ENCODE measurements around the gene NDEL1. TPM values are rescaled to one million over a fixed set of nuclear protein-coding genes. Genes with fewer than 3 reads are reported as not detected.

NDEL1 gene
- total RNA-seq, 1 experiment from 2014 or later: 34.7 TPM

GRCh38 chr17:8488901-8489300 lies 53.2 kb downstream of the NDEL1 start:
- CTCF ChIA-PET: interaction anchor here (1.5 kb wide), 1 partner anchor 297 kb away, joined by 3 read pairs; no protein-coding TSS in a partner anchor
- H3K27me3 Mint-ChIP-seq (ENCODE audit: low read depth): no peaks in the 10 kb centered on the region
- ATAC-seq: no peak; the same call in 1 of the 2 replicates

More at GRCh38 chr17:8488901-8489300, 53.2 kb downstream of the NDEL1 start:
- H3K4me1 Mint-ChIP-seq: no peaks in the 10 kb centered on the region
- DNase-seq (ENCODE audit: low spot score): no peak
- H3K27ac Mint-ChIP-seq: no peak overlapping the region
- H3K9me3 Mint-ChIP-seq: peaks cover 6% of the 10 kb centered on the region; the same call in 1 of the 2 replicates
- POLR2A ChIA-PET: no interaction called here
- H3K4me3 Mint-ChIP-seq: no peak overlapping the region
- TF ChIP-seq USF1 (CRISPR knock-in tag; IDR thresholded peaks at IDR 0.05) (no peak), PREB (CRISPR knock-in tag; IDR thresholded peaks at IDR 0.05; ENCODE audit: borderline replicate concordance) (no peak), ZNF425 (CRISPR knock-in tag; conservative IDR thresholded peaks at IDR 0.05) (no peak), HMGXB4 (CRISPR knock-in tag; IDR thresholded peaks at IDR 0.05) (no peak), ZNF396 (CRISPR knock-in tag; IDR thresholded peaks at IDR 0.05; ENCODE audit: borderline replicate concordance) (no peak), NR2C2 (CRISPR knock-in tag; IDR thresholded peaks at IDR 0.05) (no peak), ZNF121 (CRISPR knock-in tag; IDR thresholded peaks at IDR 0.05) (no peak), OVOL2 (CRISPR knock-in tag; IDR thresholded peaks at IDR 0.05; ENCODE audit: borderline replicate concordance) (no peak), ZSCAN18 (CRISPR knock-in tag; IDR thresholded peaks at IDR 0.05) (no peak), NFE2L1 (CRISPR knock-in tag; IDR thresholded peaks at IDR 0.05) (no peak), CDX4 (CRISPR knock-in tag; IDR thresholded peaks at IDR 0.05; ENCODE audit: borderline replicate concordance) (no peak), IRF2 (CRISPR knock-in tag; IDR thresholded peaks at IDR 0.05; ENCODE audit: borderline replicate concordance, low read depth) (no peak), ERG (CRISPR knock-in tag; IDR thresholded peaks at IDR 0.05) (no peak), AFF4 (CRISPR knock-in tag; IDR thresholded peaks at IDR 0.05; ENCODE audit: borderline replicate concordance) (no peak), CTCF (IDR thresholded peaks at IDR 0.05) (no peak), ESRRA (CRISPR knock-in tag; IDR thresholded peaks at IDR 0.05; ENCODE audit: borderline replicate concordance) (no peak)
- peaks cover 90% of the 10 kb centered on the region for H3K36me3 Mint-ChIP-seq

Data from WTC11 (cell line).